Loucy (cell line): ENCODE results near the gene VPS45.
"Not testable (repeated sequence)": the region's sequence is repeated elsewhere in the genome, so short reads cannot be mapped to it uniquely, and the experiment has no call there.

Source experiments
- H2AFZ ChIP-seq: fragments of 200-600 bp; sonication (generic); 2 replicates; pipeline ENCODE4 v1.6.0; 2016; ENCODE audit warnings: antibody characterized with exemption, mild to moderate bottlenecking, low read length, moderate library complexity
- H3F3A ChIP-seq: fragments of 200-600 bp; 2 replicates; pipeline ENCODE4 v1.6.0; 2016; ENCODE audit warnings: antibody characterized with exemption, low read depth, mild to moderate bottlenecking
- H3K27me3 ChIP-seq: fragments of 200-600 bp; sonication (generic); 2 replicates; pipeline ENCODE4 v1.6.1; 2014; ENCODE audit warnings: low read length, mild to moderate bottlenecking; ENCODE audit not compliant: insufficient read depth, poor library complexity, severe bottlenecking
- H3K36me3 ChIP-seq: fragments of 200-600 bp; sonication (generic); 2 replicates; pipeline ENCODE4 v1.6.1; 2016; ENCODE audit warnings: low read length; ENCODE audit not compliant: insufficient read depth
- H3K4me1 ChIP-seq: fragments of 200-600 bp; sonication (generic); 2 replicates; pipeline ENCODE4 v1.5.1; 2014; ENCODE audit warnings: low read length, mild to moderate bottlenecking; ENCODE audit not compliant: insufficient read depth, poor library complexity, severe bottlenecking
- H3K4me2 ChIP-seq: fragments of 200-600 bp; sonication (generic); 2 replicates; pipeline ENCODE4 v1.6.0; 2014; ENCODE audit warnings: antibody characterized with exemption, low read length, low read depth, mild to moderate bottlenecking; ENCODE audit not compliant: poor library complexity, severe bottlenecking
- H3K4me3 ChIP-seq: fragments of 200-600 bp; sonication (generic); 2 replicates; pipeline ENCODE4 v1.5.1; 2014; ENCODE audit warnings: low read length, mild to moderate bottlenecking, mixed read lengths; ENCODE audit not compliant: poor library complexity, severe bottlenecking
- H3K79me2 ChIP-seq: fragments of 200-600 bp; sonication (generic); 2 replicates; pipeline ENCODE4 v1.6.1; 2014; ENCODE audit warnings: low read length; ENCODE audit not compliant: insufficient read depth
- H3K9ac ChIP-seq: fragments of 200-600 bp; sonication (generic); 2 replicates; pipeline ENCODE4 v1.6.0; 2014; ENCODE audit warnings: mild to moderate bottlenecking, low read depth, low read length, moderate library complexity; ENCODE audit not compliant: poor library complexity, severe bottlenecking
- H3K9me2 ChIP-seq: fragments of 200-600 bp; sonication (generic); replicated peaks from 2 replicates; pipeline ENCODE4 v1.6.1; 2016; ENCODE audit warnings: low read depth, low read length, mixed read lengths
- H3K9me3 ChIP-seq: fragments of 200-600 bp; sonication (generic); 2 replicates; pipeline ENCODE4 v1.6.1; 2014; ENCODE audit warnings: mild to moderate bottlenecking, antibody characterized with exemption, low read length, low read depth; ENCODE audit not compliant: insufficient read depth
- H4K20me1 ChIP-seq: fragments of 200-600 bp; sonication (generic); 2 replicates; pipeline ENCODE4 v1.6.0; 2014; ENCODE audit warnings: antibody characterized with exemption, low read length, mild to moderate bottlenecking; ENCODE audit not compliant: insufficient read depth, poor library complexity, severe bottlenecking
- CTCF ChIP-seq: fragments of 200-600 bp; sonication (generic); conservative IDR thresholded peaks from 2 replicates; pipeline ENCODE4 v1.5.1; 2014; ENCODE audit warnings: mild to moderate bottlenecking, antibody characterized with exemption, low read length
- EZH2phosphoT487 ChIP-seq: fragments of 200-600 bp; IDR thresholded peaks from 2 replicates; pipeline ENCODE4 v1.6.1; 2018; ENCODE audit warnings: antibody characterized with exemption, mild to moderate bottlenecking, moderate library complexity, borderline replicate concordance

The VPS45 gene

GRCh38 chr1:150185481-150185880 is 117.9 kb downstream of the VPS45 start:
- no peak for TF ChIP-seq CTCF
- TF ChIP-seq EZH2phosphoT487, result no peak
- no peaks in the 10 kb centered on the region for H3K36me3 ChIP-seq
- no peaks in the 10 kb centered on the region for H3K9me2 ChIP-seq
- H2AFZ ChIP-seq, result no peak overlapping the region
- H3K79me2 ChIP-seq, result no peaks in the 10 kb centered on the region
- no peaks in the 10 kb centered on the region for H3K4me1 ChIP-seq
- H3K9me3 ChIP-seq, result no peaks in the 10 kb centered on the region
- H3K9ac ChIP-seq, result no peak overlapping the region
- H4K20me1 ChIP-seq, result no peaks in the 10 kb centered on the region
- H3K4me2 ChIP-seq, result no peak overlapping the region
- no peaks in the 10 kb centered on the region for H3F3A ChIP-seq
- no peaks in the 10 kb centered on the region for H3K27me3 ChIP-seq
- no peak overlapping the region for H3K4me3 ChIP-seq

GRCh38 chr1:150186438-150186788 is 118.8 kb downstream of the VPS45 start:
- H3K9me3 ChIP-seq, H2AFZ ChIP-seq, H3K27me3 ChIP-seq, H4K20me1 ChIP-seq, H3K79me2 ChIP-seq, H3F3A ChIP-seq, H3K9ac ChIP-seq, H3K36me3 ChIP-seq, H3K9me2 ChIP-seq, H3K4me3 ChIP-seq, H3K4me1 ChIP-seq, H3K4me2 ChIP-seq: not testable (repeated sequence)

GRCh38 chr1:150186789-150187559 is 119.4 kb downstream of the VPS45 start:
- H3K79me2 ChIP-seq, result no peaks in the 10 kb centered on the region
- H3K36me3 ChIP-seq, result no peaks in the 10 kb centered on the region
- no peaks in the 10 kb centered on the region for H4K20me1 ChIP-seq
- H3K4me1 ChIP-seq, result no peaks in the 10 kb centered on the region
- no peaks in the 10 kb centered on the region for H3K27me3 ChIP-seq
- TF ChIP-seq EZH2phosphoT487 (no peak), CTCF (peak; percentile 62)
- H2AFZ ChIP-seq, result no peak overlapping the region
- H3F3A ChIP-seq, result no peaks in the 10 kb centered on the region
- no peak overlapping the region for H3K4me2 ChIP-seq
- no peak overlapping the region for H3K4me3 ChIP-seq
- H3K9me3 ChIP-seq, result no peaks in the 10 kb centered on the region
- no peaks in the 10 kb centered on the region for H3K9me2 ChIP-seq
- no peak overlapping the region for H3K9ac ChIP-seq

GRCh38 chr1:150187560-150187931 is 120.0 kb downstream of the VPS45 start:
- H3K36me3 ChIP-seq, result no peaks in the 10 kb centered on the region
- H3K9ac ChIP-seq, result no peak overlapping the region
- H3K79me2 ChIP-seq, result no peaks in the 10 kb centered on the region
- H3K9me3 ChIP-seq, result no peaks in the 10 kb centered on the region
- H2AFZ ChIP-seq, result peak overlapping the region; percentile 23
- no peak overlapping the region for H3K4me3 ChIP-seq
- H3K27me3 ChIP-seq, result no peaks in the 10 kb centered on the region
- TF ChIP-seq EZH2phosphoT487, result no peak
- TF ChIP-seq CTCF, result no peak
- H3F3A ChIP-seq, result no peaks in the 10 kb centered on the region
- no peaks in the 10 kb centered on the region for H3K4me1 ChIP-seq
- H4K20me1 ChIP-seq, result no peaks in the 10 kb centered on the region
- no peak overlapping the region for H3K4me2 ChIP-seq
- H3K9me2 ChIP-seq, result no peaks in the 10 kb centered on the region
